Measurements from ENCODE around the gene ZNF24.

- TF ChIP-seq EZH2 (IDR thresholded peaks at IDR 0.05; ENCODE audit: insufficient read depth, poor library complexity, severe bottlenecking) (no peak), EZH2phosphoT487 (IDR thresholded peaks at IDR 0.05; ENCODE audit: insufficient read depth, low read depth) (no peak)
Observed at GRCh38 chr18:35322486-35323458, 21.4 kb downstream of the ZNF24 start.
